Activated B cell treated with CpG ODN at 0.5 μM for 24 hours (primary cell): ENCODE data around the gene CNOT2. TPM values are rescaled to one million over a fixed set of nuclear protein-coding genes. Genes with fewer than 3 reads are reported as not detected.

Experiments
- ATAC-seq: fragments of 200-7000 bp; cut with Tn5 transposase; one replicate; pipeline ENCODE4 v1.10.0; 2021; ENCODE audit warnings: low read depth, mild to moderate bottlenecking, moderate library complexity
- CTCF ChIA-PET: fragments of 350-600 bp; sonication (Branson Sonifier 250); formaldehyde crosslinking; loops from one replicate; lab custom pipeline; 2021; ENCODE audit warnings: antibody characterized with exemption; lab: Charles Lee
- POLR2A ChIA-PET: fragments of 350-600 bp; sonication (Branson Sonifier 250); formaldehyde crosslinking; loops from one replicate; lab custom pipeline; 2021; ENCODE audit warnings: antibody characterized with exemption; lab: Charles Lee
- DNase-seq: peaks from one replicate; pipeline ENCODE4 v3.0.0; 2022
- H3K27ac Mint-ChIP-seq: one replicate; pipeline ENCODE4 v1.8.0; 2020; ENCODE audit warnings: mixed read lengths
- H3K27me3 Mint-ChIP-seq: one replicate; pipeline ENCODE4 v1.8.0; 2021; ENCODE audit warnings: mixed read lengths
- H3K36me3 Mint-ChIP-seq: one replicate; pipeline ENCODE4 v1.8.0; 2021; ENCODE audit warnings: low read depth, mixed read lengths
- H3K4me1 Mint-ChIP-seq: one replicate; pipeline ENCODE4 v1.8.0; 2021; ENCODE audit warnings: mixed read lengths
- H3K4me3 Mint-ChIP-seq: one replicate; pipeline ENCODE4 v1.8.0; 2020; ENCODE audit warnings: mild to moderate bottlenecking, mixed read lengths
- H3K9me3 Mint-ChIP-seq: one replicate; pipeline ENCODE4 v1.8.0; 2020; ENCODE audit warnings: mixed read lengths
- intact Hi-C: fragments of 100-400 bp; cut with micrococcal nuclease; formaldehyde crosslinking; loops from one replicate; pipeline ENCODE4 v1.15.1; 2024
- total RNA-seq: library from RNA; stranded (reverse); gene quantifications from 2 replicates; pipeline ENCODE4 v1.2.3, GENCODE V29; 2022
- TF ChIP-seq, protein P1 (sequence below): fragments of 200-600 bp; IDR thresholded peaks from one replicate; pipeline ENCODE4 v1.8.0; 2022; ENCODE audit warnings: antibody characterized with exemption, mild to moderate bottlenecking

The CNOT2 gene
- 92.4 and 98.1 TPM in 2 replicates for total RNA-seq

GRCh38 chr12:70242695-70243509 is at the start of gene CNOT2:
Gene CNOT2, plus strand, starts transcription at chr12:70243433. Its CDS starts 34,794 bp downstream, at chr12:70278227.
- ATAC-seq (peak; percentile 88), DNase-seq (peak; percentile 86)
- Mint-ChIP-seq H3K4me3 (peak within 1 kb of the TSS; percentile 99), H3K4me1 (peaks cover 65% of the 10 kb centered on the region), H3K27me3 (no peaks in the 10 kb centered on the region), H3K27ac (peak within 1 kb of the TSS; percentile 99), H3K9me3 (no peaks in the 10 kb centered on the region), H3K36me3 (peaks cover 58% of the 10 kb centered on the region)
- TF ChIP-seq, protein P1, sequence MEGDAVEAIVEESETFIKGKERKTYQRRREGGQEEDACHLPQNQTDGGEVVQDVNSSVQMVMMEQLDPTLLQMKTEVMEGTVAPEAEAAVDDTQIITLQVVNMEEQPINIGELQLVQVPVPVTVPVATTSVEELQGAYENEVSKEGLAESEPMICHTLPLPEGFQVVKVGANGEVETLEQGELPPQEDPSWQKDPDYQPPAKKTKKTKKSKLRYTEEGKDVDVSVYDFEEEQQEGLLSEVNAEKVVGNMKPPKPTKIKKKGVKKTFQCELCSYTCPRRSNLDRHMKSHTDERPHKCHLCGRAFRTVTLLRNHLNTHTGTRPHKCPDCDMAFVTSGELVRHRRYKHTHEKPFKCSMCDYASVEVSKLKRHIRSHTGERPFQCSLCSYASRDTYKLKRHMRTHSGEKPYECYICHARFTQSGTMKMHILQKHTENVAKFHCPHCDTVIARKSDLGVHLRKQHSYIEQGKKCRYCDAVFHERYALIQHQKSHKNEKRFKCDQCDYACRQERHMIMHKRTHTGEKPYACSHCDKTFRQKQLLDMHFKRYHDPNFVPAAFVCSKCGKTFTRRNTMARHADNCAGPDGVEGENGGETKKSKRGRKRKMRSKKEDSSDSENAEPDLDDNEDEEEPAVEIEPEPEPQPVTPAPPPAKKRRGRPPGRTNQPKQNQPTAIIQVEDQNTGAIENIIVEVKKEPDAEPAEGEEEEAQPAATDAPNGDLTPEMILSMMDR: no peak
- CTCF ChIA-PET: no interaction called here
- POLR2A ChIA-PET: interaction anchor here (0.6 to 1.0 kb wide), 4 partner anchors 8 to 124 kb away, joined by 3 read pairs; no protein-coding TSS in a partner anchor
- intact Hi-C loops: loop anchor here (1.0 to 10.0 kb wide), 11 partner anchors 17 to 1511 kb away; partner anchors contain the start of genes CCT2, CPSF6, FRS2 and KCNMB4

DNA sequence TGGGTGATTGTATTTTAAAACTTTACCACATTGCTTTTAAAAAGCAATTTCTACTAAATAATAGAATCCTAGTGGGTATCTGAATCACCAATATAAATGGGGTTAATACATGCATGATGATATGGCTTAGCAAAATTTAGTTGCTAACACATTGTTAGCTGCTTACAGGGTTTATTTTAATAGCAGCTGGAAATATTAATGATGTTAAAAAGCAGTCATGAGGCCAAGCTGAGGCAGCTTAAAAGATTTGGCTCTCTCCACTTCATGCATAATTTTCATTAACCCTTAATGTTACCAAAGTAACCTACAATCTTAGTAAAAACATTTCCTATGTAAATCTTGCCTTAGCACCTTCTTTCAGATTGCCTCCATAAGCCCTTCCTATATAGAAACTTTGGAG is 49.2 kb upstream of the CNOT2 start:
- no peaks in the 10 kb centered on the region for H3K9me3 Mint-ChIP-seq
- no peaks in the 10 kb centered on the region for H3K27me3 Mint-ChIP-seq
- H3K4me3 Mint-ChIP-seq: no peak overlapping the region
- TF ChIP-seq, protein P1: no peak
- ATAC-seq (no peak), DNase-seq (no peak)
- no peak overlapping the region for H3K27ac Mint-ChIP-seq
- H3K4me1 Mint-ChIP-seq: no peaks in the 10 kb centered on the region
- no peaks in the 10 kb centered on the region for H3K36me3 Mint-ChIP-seq
- ChIA-PET POLR2A (interaction anchor here (0.5 to 0.6 kb wide), 2 partner anchors 16 to 479 kb away, joined by 3 to 4 read pairs; no protein-coding TSS in a partner anchor), CTCF (no interaction called here)
- intact Hi-C loops: no loop called here

GRCh38 chr12:70196811-70197281 is 46.4 kb upstream of the CNOT2 start:
- Mint-ChIP-seq H3K9me3 (no peaks in the 10 kb centered on the region), H3K4me3 (no peak overlapping the region), H3K4me1 (no peaks in the 10 kb centered on the region), H3K36me3 (no peaks in the 10 kb centered on the region), H3K27ac (no peak overlapping the region), H3K27me3 (no peaks in the 10 kb centered on the region)
- intact Hi-C loops: no loop called here
- CTCF ChIA-PET: no interaction called here
- TF ChIP-seq, protein P1: no peak
- POLR2A ChIA-PET: no interaction called here
- no peak for ATAC-seq
- no peak for DNase-seq

DNA sequence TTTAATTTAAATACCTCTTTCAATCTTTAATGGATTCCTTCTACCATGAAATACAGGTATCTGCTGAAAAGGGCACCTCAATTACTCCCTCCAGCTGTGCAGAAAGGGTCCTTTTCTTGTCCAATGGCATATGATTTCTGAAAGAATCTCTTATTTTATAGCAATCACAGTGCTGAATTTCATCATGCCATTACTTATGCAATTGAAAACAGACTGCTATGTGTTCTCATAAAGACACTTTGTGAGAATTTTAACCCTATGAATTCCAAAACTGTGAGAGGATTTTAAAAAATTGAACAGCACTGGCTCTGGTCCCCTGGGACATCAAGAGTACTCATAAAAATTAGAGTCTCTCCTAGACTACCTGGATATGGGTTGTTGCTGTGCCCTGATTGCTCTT is 45.9 kb upstream of the CNOT2 start:
- POLR2A ChIA-PET: no interaction called here
- H3K9me3 Mint-ChIP-seq: no peaks in the 10 kb centered on the region
- no peaks in the 10 kb centered on the region for H3K36me3 Mint-ChIP-seq
- intact Hi-C loops: no loop called here
- TF ChIP-seq, protein P1: no peak
- no peaks in the 10 kb centered on the region for H3K4me1 Mint-ChIP-seq
- CTCF ChIA-PET: no interaction called here
- ATAC-seq (no peak), DNase-seq (no peak)
- H3K27ac Mint-ChIP-seq: no peak overlapping the region
- H3K27me3 Mint-ChIP-seq: no peaks in the 10 kb centered on the region
- no peak overlapping the region for H3K4me3 Mint-ChIP-seq

DNA sequence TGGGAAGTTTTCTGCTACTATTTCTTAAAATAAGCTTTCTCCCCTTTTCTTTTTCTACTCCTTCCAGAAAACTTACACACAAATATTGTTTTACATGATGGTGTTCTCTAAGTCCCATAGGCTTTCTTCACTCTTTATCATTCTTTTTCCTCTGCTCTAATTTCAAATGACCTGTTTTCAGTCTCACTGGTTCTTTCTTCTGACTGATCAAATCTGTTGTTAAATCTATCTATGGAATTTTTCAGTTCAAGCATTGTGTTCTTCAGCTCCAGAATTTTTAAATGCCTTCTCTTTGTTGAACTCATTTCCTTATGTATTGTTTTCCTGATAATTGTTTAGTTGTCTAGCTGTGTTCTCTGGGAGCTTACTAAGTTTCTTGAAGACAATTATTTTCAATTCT is 29.5 kb upstream of the CNOT2 start:
- Mint-ChIP-seq H3K4me3 (no peak overlapping the region), H3K9me3 (peaks cover 25% of the 10 kb centered on the region), H3K27ac (no peak overlapping the region), H3K36me3 (peaks cover 18% of the 10 kb centered on the region), H3K4me1 (no peaks in the 10 kb centered on the region), H3K27me3 (no peaks in the 10 kb centered on the region)
- ChIA-PET CTCF (no interaction called here), POLR2A (no interaction called here)
- DNase-seq: no peak
- ATAC-seq: no peak
- TF ChIP-seq, protein P1: no peak
- intact Hi-C loops: no loop called here
